ENCODE results near the gene DTX3L. TPM values are rescaled to one million over a fixed set of nuclear protein-coding genes. Genes with fewer than 3 reads are reported as not detected.
A peak's percentile ranks its signal among the peaks of the same experiment; 100 is the strongest.
"Not testable (repeated sequence)": the region's sequence is repeated elsewhere in the genome, so short reads cannot be mapped to it uniquely, and the experiment has no call there.

DTX3L gene
- total RNA-seq, 1 donor from 2014 or later = 32.5 TPM

DNA sequence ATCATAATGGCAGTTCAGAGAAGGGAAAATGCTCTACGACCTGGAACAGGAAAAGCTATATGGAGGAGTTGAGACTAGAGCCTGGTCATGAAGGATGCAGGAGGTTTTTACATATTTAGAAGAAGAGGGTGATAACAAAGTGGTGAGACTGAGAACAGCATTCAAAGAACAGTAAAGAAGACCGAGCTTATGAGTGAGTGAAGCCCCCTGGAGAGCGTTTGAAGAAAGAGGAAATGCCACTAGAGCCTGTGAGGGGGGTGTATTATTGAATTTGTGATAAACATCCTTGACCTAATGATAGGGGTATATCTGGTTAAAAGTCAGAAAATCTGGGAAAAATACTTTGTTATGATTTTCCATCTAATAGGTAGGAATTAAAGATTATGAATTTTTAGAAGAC is 4.2 kb upstream of the DTX3L start:
- DNase-seq (ENCODE audit: low spot score in 2 of 2, unreplicated experiment in 2 of 2) = no peak
- Mint-ChIP-seq H3K27me3 (ENCODE audit: low read depth) (no peaks in the 10 kb centered on the region), H3K27ac (no peak overlapping the region), H3K4me3 (no peak overlapping the region), H3K4me1 (peaks cover 16% of the 10 kb centered on the region), H3K9me3 (no peaks in the 10 kb centered on the region), H3K36me3 (peaks cover 15% of the 10 kb centered on the region)
- TF ChIP-seq, protein P1, sequence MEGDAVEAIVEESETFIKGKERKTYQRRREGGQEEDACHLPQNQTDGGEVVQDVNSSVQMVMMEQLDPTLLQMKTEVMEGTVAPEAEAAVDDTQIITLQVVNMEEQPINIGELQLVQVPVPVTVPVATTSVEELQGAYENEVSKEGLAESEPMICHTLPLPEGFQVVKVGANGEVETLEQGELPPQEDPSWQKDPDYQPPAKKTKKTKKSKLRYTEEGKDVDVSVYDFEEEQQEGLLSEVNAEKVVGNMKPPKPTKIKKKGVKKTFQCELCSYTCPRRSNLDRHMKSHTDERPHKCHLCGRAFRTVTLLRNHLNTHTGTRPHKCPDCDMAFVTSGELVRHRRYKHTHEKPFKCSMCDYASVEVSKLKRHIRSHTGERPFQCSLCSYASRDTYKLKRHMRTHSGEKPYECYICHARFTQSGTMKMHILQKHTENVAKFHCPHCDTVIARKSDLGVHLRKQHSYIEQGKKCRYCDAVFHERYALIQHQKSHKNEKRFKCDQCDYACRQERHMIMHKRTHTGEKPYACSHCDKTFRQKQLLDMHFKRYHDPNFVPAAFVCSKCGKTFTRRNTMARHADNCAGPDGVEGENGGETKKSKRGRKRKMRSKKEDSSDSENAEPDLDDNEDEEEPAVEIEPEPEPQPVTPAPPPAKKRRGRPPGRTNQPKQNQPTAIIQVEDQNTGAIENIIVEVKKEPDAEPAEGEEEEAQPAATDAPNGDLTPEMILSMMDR (IDR thresholded peaks at IDR 0.05; ENCODE audit: unreplicated experiment) = no peak

DNA sequence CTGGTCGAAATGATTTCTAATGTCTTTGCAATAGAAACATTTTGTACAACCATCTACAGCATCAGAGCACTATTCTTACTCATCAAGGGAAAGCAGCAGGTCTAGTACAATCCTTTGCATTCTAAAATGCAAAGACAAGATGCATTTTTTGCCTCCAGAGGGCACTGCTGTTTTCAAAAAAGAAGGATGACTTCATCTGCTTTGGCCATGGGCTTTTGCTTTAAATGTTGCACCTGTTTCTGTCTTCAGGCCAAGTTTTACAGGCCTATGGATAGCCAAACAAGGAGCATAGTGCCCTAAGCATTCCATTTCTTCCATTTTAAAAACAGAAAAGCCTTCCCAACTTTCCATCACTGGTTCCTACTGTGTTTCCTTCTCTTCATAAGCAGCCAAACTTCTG is 3.5 kb upstream of the DTX3L start:
- H3K36me3 Mint-ChIP-seq = peaks cover 8% of the 10 kb centered on the region
- H3K4me1 Mint-ChIP-seq = peaks cover 21% of the 10 kb centered on the region
- TF ChIP-seq, protein P1 (IDR thresholded peaks at IDR 0.05; ENCODE audit: unreplicated experiment) = peak; percentile 40
- no peaks in the 10 kb centered on the region for H3K27me3 Mint-ChIP-seq (ENCODE audit: low read depth)
- no peaks in the 10 kb centered on the region for H3K9me3 Mint-ChIP-seq
- H3K27ac Mint-ChIP-seq = peak overlapping the region; percentile 55
- H3K4me3 Mint-ChIP-seq = no peak overlapping the region
- peak in 1 of 2 experiments; percentile 47 for DNase-seq (ENCODE audit: low spot score in 2 of 2, unreplicated experiment in 2 of 2)

DNA sequence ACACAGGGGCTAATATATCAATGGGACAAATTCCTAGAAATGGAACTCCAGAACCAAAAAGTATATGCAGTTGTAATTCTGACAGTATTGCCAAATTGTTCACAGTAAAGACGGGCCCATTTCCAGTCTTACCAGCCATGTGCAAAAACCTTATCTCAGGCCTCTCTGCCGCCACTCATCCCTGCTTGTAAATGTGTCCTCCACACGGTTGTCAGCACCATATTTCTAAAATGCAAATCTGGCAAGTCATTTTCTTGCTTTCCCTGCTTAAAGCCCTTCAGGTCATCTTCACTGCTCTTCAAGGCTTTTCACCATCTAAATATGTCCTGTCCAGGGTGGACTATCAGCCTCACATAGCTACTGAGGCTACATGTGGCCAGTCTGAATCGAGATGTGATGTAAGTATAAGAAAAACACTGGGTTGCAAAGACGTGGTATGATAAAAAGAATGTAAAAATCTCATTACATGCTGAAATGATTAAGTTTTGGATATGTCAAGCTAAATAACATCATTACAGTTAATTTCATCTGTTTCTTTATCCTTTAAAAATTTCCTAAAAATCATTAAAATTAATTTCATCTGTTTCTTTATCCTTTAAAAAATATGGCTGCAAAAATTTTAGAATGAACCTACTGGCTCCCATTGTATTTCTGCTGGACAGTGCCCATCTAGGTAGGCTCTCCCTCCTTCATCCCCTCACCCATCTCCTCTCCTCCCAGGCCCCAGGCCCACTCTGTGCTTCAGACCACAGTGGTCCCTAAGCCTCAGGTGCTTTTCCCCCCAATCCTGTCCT is 1.0 kb upstream of the DTX3L start:
- Mint-ChIP-seq H3K27ac (peak overlapping the region; percentile 96), H3K9me3 (no peaks in the 10 kb centered on the region), H3K36me3 (peaks cover 17% of the 10 kb centered on the region), H3K27me3 (ENCODE audit: low read depth) (no peaks in the 10 kb centered on the region), H3K4me3 (peak overlapping the region; percentile 72), H3K4me1 (peaks cover 22% of the 10 kb centered on the region)
- TF ChIP-seq, protein P1 (IDR thresholded peaks at IDR 0.05; ENCODE audit: unreplicated experiment) = no peak
- DNase-seq (ENCODE audit: low spot score in 2 of 2, unreplicated experiment in 2 of 2) = no peak

DNA sequence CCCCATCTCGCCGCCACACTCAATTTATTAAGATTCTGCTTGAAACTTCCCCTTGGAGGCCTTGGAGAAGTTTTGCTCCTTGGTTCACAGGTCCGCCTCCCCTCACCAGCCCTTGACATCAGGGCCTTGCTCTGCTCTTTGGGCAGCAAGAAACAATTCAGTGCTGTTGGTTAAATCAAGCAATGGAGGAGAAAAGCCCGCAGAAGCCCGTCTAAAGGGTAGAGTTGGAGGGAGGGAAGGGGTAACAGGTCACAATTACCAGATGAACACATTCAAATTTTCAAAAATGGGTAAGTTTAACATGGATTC is 467 bp upstream of the DTX3L start:
- H3K9me3 Mint-ChIP-seq = no peaks in the 10 kb centered on the region
- H3K27ac Mint-ChIP-seq = peak overlapping the region; percentile 96
- H3K4me3 Mint-ChIP-seq = peak overlapping the region; percentile 72
- peaks cover 20% of the 10 kb centered on the region for H3K36me3 Mint-ChIP-seq
- DNase-seq (ENCODE audit: low spot score in 2 of 2, unreplicated experiment in 2 of 2) = no peak
- peaks cover 22% of the 10 kb centered on the region for H3K4me1 Mint-ChIP-seq
- no peaks in the 10 kb centered on the region for H3K27me3 Mint-ChIP-seq (ENCODE audit: low read depth)
- TF ChIP-seq, protein P1 (IDR thresholded peaks at IDR 0.05; ENCODE audit: unreplicated experiment) = no peak

GRCh38 chr3:122568131-122568530 is 4.0 kb downstream of the DTX3L start:
- peaks cover 18% of the 10 kb centered on the region for H3K4me1 Mint-ChIP-seq
- H3K27me3 Mint-ChIP-seq (ENCODE audit: low read depth); H3K4me3 Mint-ChIP-seq; DNase-seq (ENCODE audit: low spot score in 2 of 2, unreplicated experiment in 2 of 2); H3K9me3 Mint-ChIP-seq: not testable (repeated sequence)
- H3K36me3 Mint-ChIP-seq = peaks cover 43% of the 10 kb centered on the region
- peak overlapping the region; percentile 40 for H3K27ac Mint-ChIP-seq

DNA sequence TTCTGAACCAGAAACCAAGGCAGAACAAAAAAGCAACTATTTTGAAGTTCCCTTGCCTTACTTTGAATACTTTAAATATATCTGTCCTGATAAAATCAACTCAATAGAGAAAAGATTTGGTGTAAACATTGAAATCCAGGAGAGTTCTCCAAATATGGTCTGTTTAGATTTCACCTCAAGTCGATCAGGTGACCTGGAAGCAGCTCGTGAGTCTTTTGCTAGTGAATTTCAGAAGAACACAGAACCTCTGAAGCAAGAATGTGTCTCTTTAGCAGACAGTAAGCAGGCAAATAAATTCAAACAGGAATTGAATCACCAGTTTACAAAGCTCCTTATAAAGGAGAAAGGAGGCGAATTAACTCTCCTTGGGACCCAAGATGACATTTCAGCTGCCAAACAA is 4.6 kb downstream of the DTX3L start:
- TF ChIP-seq, protein P1 (IDR thresholded peaks at IDR 0.05; ENCODE audit: unreplicated experiment) = no peak
- peaks cover 43% of the 10 kb centered on the region for H3K36me3 Mint-ChIP-seq
- H3K27me3 Mint-ChIP-seq (ENCODE audit: low read depth) = no peaks in the 10 kb centered on the region
- peaks cover 13% of the 10 kb centered on the region for H3K4me1 Mint-ChIP-seq
- no peak for DNase-seq (ENCODE audit: low spot score in 2 of 2, unreplicated experiment in 2 of 2)
- H3K27ac Mint-ChIP-seq = peak overlapping the region; percentile 64
- H3K4me3 Mint-ChIP-seq = no peak overlapping the region
- H3K9me3 Mint-ChIP-seq = no peaks in the 10 kb centered on the region
